H1 (cell line): Measurements from ENCODE around the gene OR10K1. TPM values are rescaled to one million over a fixed set of nuclear protein-coding genes. Genes with fewer than 3 reads are reported as not detected.

ENCODE experiments used
- CTCF ChIA-PET: fragments of 300-600 bp; sonication (Branson Sonifier 250); formaldehyde crosslinking; loops from one replicate; lab custom pipeline; 2021; ENCODE audit not compliant: partially characterized antibody; lab: Charles Lee
- POLR2A ChIA-PET: fragments of 300-600 bp; sonication (Branson Sonifier 250); formaldehyde crosslinking; loops from one replicate; lab custom pipeline; 2021; ENCODE audit warnings: inconsistent platforms; ENCODE audit not compliant: partially characterized antibody; lab: Charles Lee
- DNase-seq, 2 experiments: peaks; one replicate each; pipeline versions ENCODE4 v3.0.0 to v3.0.0-alpha.2; 2010 to 2022; ENCODE audit warnings: low spot score in 2 of 2, low read depth in 1 of 2, mixed read lengths in 1 of 2
- FAIRE-seq: peaks from 2 replicates; lab custom pipeline; 2011; peaks lifted over from hg19 to GRCh38; lab: Jason Lieb, UNC
- H2AFZ ChIP-seq: 2 replicates; pipeline ENCODE4 v1.8.1; 2012; ENCODE audit warnings: low read length, inconsistent platforms
- H2AK5ac ChIP-seq: 2 replicates; pipeline ENCODE4 v1.6.1; 2013; ENCODE audit warnings: low read depth, low read length
- H2BK120ac ChIP-seq: replicated peaks from 2 replicates; pipeline ENCODE3; 2013; ENCODE audit warnings: low read depth, low read length, inconsistent platforms
- H2BK12ac ChIP-seq: 2 replicates; pipeline ENCODE4 v1.6.1; 2013; ENCODE audit warnings: low read depth, low read length
- H2BK15ac ChIP-seq: 2 replicates; pipeline ENCODE4 v1.6.1; 2013; ENCODE audit warnings: low read length
- H2BK20ac ChIP-seq: 2 replicates; pipeline ENCODE4 v1.6.1; 2013; ENCODE audit warnings: low read length
- H2BK5ac ChIP-seq: 2 replicates; pipeline ENCODE4 v1.6.1; 2013; ENCODE audit warnings: low read depth, low read length
- H3K14ac ChIP-seq: 2 replicates; pipeline ENCODE4 v1.6.1; 2013; ENCODE audit warnings: inconsistent platforms; ENCODE audit not compliant: insufficient read length
- H3K18ac ChIP-seq: 2 replicates; pipeline ENCODE4 v1.6.1; 2013; ENCODE audit warnings: low read length; ENCODE audit errors: extremely low read depth
- H3K23ac ChIP-seq: 2 replicates; pipeline ENCODE4 v1.6.1; 2013; ENCODE audit warnings: inconsistent platforms; ENCODE audit not compliant: insufficient read length
- H3K23me2 ChIP-seq: 2 replicates; pipeline ENCODE4 v1.6.1; 2013; ENCODE audit warnings: low read depth, low read length
- H3K27ac ChIP-seq: 2 replicates; pipeline ENCODE4 v1.6.1; 2011; ENCODE audit warnings: low read depth, low read length, inconsistent platforms
- H3K27me3 ChIP-seq, 4 experiments: replicated peaks in 1 of 4; 1 replicate in 1 of 4; 2 replicates in 3 of 4; pipeline versions ENCODE4 v1.6.1 to v1.8.1; 2011 to 2013; ENCODE audit warnings: low read length in 3 of 4, mild to moderate bottlenecking in 3 of 4, inconsistent platforms in 2 of 4, mixed read lengths in 2 of 4, moderate library complexity in 1 of 4; ENCODE audit not compliant: control insufficient read depth in 3 of 4, insufficient read depth in 3 of 4; ENCODE audit errors: extremely low read depth in 1 of 4
- H3K36me3 ChIP-seq, 4 experiments: 2 replicates each; pipeline versions ENCODE4 v1.6.1 to v1.8.1; 2011 to 2013; ENCODE audit warnings: mild to moderate bottlenecking in 4 of 4, low read length in 3 of 4, moderate library complexity in 2 of 4, control low read depth in 1 of 4, inconsistent platforms in 1 of 4; ENCODE audit not compliant: insufficient read depth in 4 of 4, control insufficient read depth in 2 of 4
- H3K4ac ChIP-seq: replicated peaks from 2 replicates; pipeline ENCODE3; 2013; ENCODE audit warnings: low read length, low read depth, mixed read lengths, inconsistent platforms; ENCODE audit not compliant: insufficient read length
- H3K4me1 ChIP-seq, 4 experiments: replicated peaks in 1 of 4; 1 replicate in 1 of 4; 2 replicates in 3 of 4; pipeline versions ENCODE4 v1.6.1 to v1.8.1; 2011 to 2013; ENCODE audit warnings: low read length in 3 of 4, inconsistent platforms in 2 of 4, mixed read lengths in 1 of 4; ENCODE audit not compliant: insufficient read depth in 4 of 4, control insufficient read depth in 3 of 4
- H3K4me2 ChIP-seq, 2 experiments: 2 replicates each; pipeline versions ENCODE4 v1.6.1 to v1.8.1; 2011 to 2013; ENCODE audit warnings: low read depth in 2 of 2, low read length in 2 of 2, control low read depth in 1 of 2, inconsistent platforms in 1 of 2, mild to moderate bottlenecking in 1 of 2; ENCODE audit not compliant: insufficient read depth in 1 of 2
- H3K4me3 ChIP-seq, 4 experiments: fragments of 200-600, 300-600 bp in 1 of 4; sonication (generic), shearing (Covaris generic), sonication (Bioruptor Twin) in 1 of 4; 2 replicates each; pipeline versions ENCODE4 v1.5.1 to v1.8.1; 2011 to 2016; ENCODE audit warnings: low read length in 4 of 4, low read depth in 3 of 4, control low read depth in 2 of 4, inconsistent platforms in 2 of 4, mild to moderate bottlenecking in 2 of 4, mixed read lengths in 1 of 4, moderate library complexity in 1 of 4; ENCODE audit not compliant: insufficient read depth in 2 of 4; ENCODE audit errors: extremely low read depth in 1 of 4
- H3K56ac ChIP-seq: replicated peaks from 2 replicates; pipeline ENCODE3; 2013; ENCODE audit warnings: low read depth, mild to moderate bottlenecking, mixed read lengths, low read length, inconsistent platforms; ENCODE audit not compliant: insufficient read length
- H3K79me1 ChIP-seq: 2 replicates; pipeline ENCODE4 v1.6.1; 2013; ENCODE audit warnings: low read depth, low read length, control low read depth
- H3K79me2 ChIP-seq, 2 experiments: 2 replicates each; pipeline versions ENCODE4 v1.6.1 to v1.8.1; 2012 to 2013; ENCODE audit warnings: low read length in 2 of 2, mild to moderate bottlenecking in 2 of 2, inconsistent platforms in 1 of 2; ENCODE audit not compliant: insufficient read depth in 2 of 2, control insufficient read depth in 1 of 2
- H3K9ac ChIP-seq, 4 experiments: replicated peaks in 1 of 4; 1 replicate in 1 of 4; 2 replicates in 3 of 4; pipeline versions ENCODE4 v1.6.1 to v1.8.1; 2011 to 2013; ENCODE audit warnings: low read depth in 3 of 4, low read length in 3 of 4, control low read depth in 2 of 4, mild to moderate bottlenecking in 2 of 4, moderate library complexity in 2 of 4, inconsistent platforms in 1 of 4; ENCODE audit errors: extremely low read depth in 1 of 4
- H3K9me3 ChIP-seq, 2 experiments: 2 replicates each; pipeline versions ENCODE4 v1.6.1 to v1.8.1; 2012 to 2013; ENCODE audit warnings: mild to moderate bottlenecking in 2 of 2, moderate library complexity in 2 of 2, control low read depth in 1 of 2, inconsistent platforms in 1 of 2, low read depth in 1 of 2, low read length in 1 of 2, mixed read lengths in 1 of 2; ENCODE audit not compliant: insufficient read depth in 2 of 2
- H4K20me1 ChIP-seq, 2 experiments: replicated peaks in 1 of 2; 2 replicates each; pipeline versions ENCODE3 to v1.8.1; 2011 to 2013; ENCODE audit warnings: inconsistent platforms in 2 of 2, low read length in 2 of 2, mild to moderate bottlenecking in 1 of 2; ENCODE audit not compliant: insufficient read depth in 2 of 2, control insufficient read depth in 1 of 2
- H4K5ac ChIP-seq: 2 replicates; pipeline ENCODE4 v1.6.1; 2013; ENCODE audit warnings: low read length, low read depth, mixed read lengths, inconsistent platforms; ENCODE audit not compliant: insufficient read length
- H4K8ac ChIP-seq: 2 replicates; pipeline ENCODE4 v1.8.0; 2013; ENCODE audit warnings: mild to moderate bottlenecking, moderate library complexity, low read length, inconsistent platforms; ENCODE audit not compliant: insufficient read depth; ENCODE audit errors: extremely low read depth
- H4K91ac ChIP-seq: replicated peaks from 2 replicates; pipeline ENCODE3; 2013; ENCODE audit warnings: low read length, mixed read lengths, inconsistent platforms; ENCODE audit not compliant: insufficient read length
- CBX5 ChIP-seq: fragments of 300-800, 300-1000 bp; sonication (generic); IDR thresholded peaks from 2 replicates; pipeline ENCODE4 v1.7.1; 2016; ENCODE audit warnings: antibody characterized with exemption, low read length, low read depth
- CEBPB ChIP-seq: IDR thresholded peaks from 2 replicates; pipeline ENCODE4 v1.6.1; 2012; ENCODE audit warnings: low read depth, low read length
- CREB1 ChIP-seq: IDR thresholded peaks from 2 replicates; pipeline ENCODE4 v1.6.1; 2012; ENCODE audit warnings: inconsistent platforms
- GTF2F1 ChIP-seq: IDR thresholded peaks from 2 replicates; pipeline ENCODE4 v1.6.1; 2012; ENCODE audit warnings: low read depth, low read length, improper control_type of control experiment, borderline replicate concordance
- HDAC6 ChIP-seq: IDR thresholded peaks from one replicate; pipeline ENCODE4 v1.7.1; 2012; ENCODE audit warnings: low read depth, mild to moderate bottlenecking, inconsistent platforms, low read length, moderate library complexity
- KDM5A ChIP-seq: fragments of 200-600 bp; IDR thresholded peaks from 2 replicates; pipeline ENCODE4 v1.7.1; 2012; ENCODE audit warnings: mild to moderate bottlenecking, low read length, inconsistent platforms, mixed read lengths
- NRF1 ChIP-seq: IDR thresholded peaks from 2 replicates; pipeline ENCODE4 v1.6.1; 2011; ENCODE audit warnings: mild to moderate bottlenecking, low read depth, low read length, improper control_type of control experiment
- RXRA ChIP-seq: IDR thresholded peaks from 2 replicates; pipeline ENCODE4 v1.6.1; 2011; ENCODE audit warnings: low read depth, mild to moderate bottlenecking, low read length, moderate library complexity; ENCODE audit not compliant: insufficient read depth
- SIX5 ChIP-seq: IDR thresholded peaks from 2 replicates; pipeline ENCODE4 v1.6.1; 2011; ENCODE audit warnings: mild to moderate bottlenecking, low read depth, low read length
- SP1 ChIP-seq: IDR thresholded peaks from 2 replicates; pipeline ENCODE4 v1.6.1; 2011; ENCODE audit warnings: low read depth, low read length
- SUZ12 ChIP-seq: fragments of 200-600 bp; sonication (generic); IDR thresholded peaks from 2 replicates; pipeline ENCODE4 v1.6.1; 2012; ENCODE audit warnings: mild to moderate bottlenecking, inconsistent platforms, low read length, moderate library complexity, mixed read lengths
- TAF7 ChIP-seq: optimal IDR thresholded peaks from 2 replicates; pipeline ENCODE3; 2011; ENCODE audit warnings: low read depth, mild to moderate bottlenecking, inconsistent platforms, low read length, moderate library complexity, borderline replicate concordance
- WGBS, 2 experiments: shearing (Covaris generic) in 1 of 2; methylation state at CpG; one replicate each; pipeline versions ENCODE4 v1.1.6 to v1.1.7; 2013 to 2015; ENCODE audit warnings: low lambda C conversion rate in 2 of 2, mixed read lengths in 2 of 2, inconsistent platforms in 1 of 2, low coverage in 1 of 2, missing lambda C conversion rate in 1 of 2; ENCODE audit not compliant: insufficient replicate concordance in 2 of 2, insufficient coverage in 1 of 2, insufficient read length in 1 of 2; ENCODE audit errors: extremely low coverage in 1 of 2, missing lambda C conversion rate in 1 of 2; 5-methylcytosine and 5-hydroxymethylcytosine counted together
- polyA plus RNA-seq, 7 experiments: library from polyadenylated mRNA; depleted of rRNA in 3 of 7; stranded (reverse) in 5 of 7; unstranded in 2 of 7; fragments of >200 nt in 5 of 7; fragments of 200-250 nt in 2 of 7; gene quantifications; 1 replicate in 5 of 7; 2 replicates in 1 of 7; 4 replicates in 1 of 7; pipeline versions ENCODE4 v1.2.1 to v1.2.3, GENCODE V29; 2011 to 2013; ENCODE audit warnings: missing spikeins in 2 of 7, mixed read lengths in 2 of 7
- total RNA-seq: library from RNA; stranded (reverse); fragmentation: NEBNext Ultra II Directional; extraction: Animal tissue kit (Norgen Biotek cat#: 25700); gene quantifications from 2 replicates; pipeline ENCODE4 v1.2.1, GENCODE V29; 2021
- TF ChIP-seq, protein P1 (sequence below), 3 experiments: IDR thresholded peaks; 1 replicate in 2 of 3; 2 replicates in 1 of 3; pipeline versions ENCODE4 v1.5.1 to v1.6.1; 2011; ENCODE audit warnings: low read length in 3 of 3, mild to moderate bottlenecking in 3 of 3, inconsistent platforms in 2 of 3, low read depth in 1 of 3, moderate library complexity in 1 of 3; ENCODE audit not compliant: insufficient read depth in 1 of 3; ENCODE audit errors: control extremely low read depth in 1 of 3

Gene OR10K1
- total and polyA plus RNA-seq, 2 of the 8 experiments (the other 6 are each of a cell fraction or from before 2014, with no cell fraction given): not detected

DNA sequence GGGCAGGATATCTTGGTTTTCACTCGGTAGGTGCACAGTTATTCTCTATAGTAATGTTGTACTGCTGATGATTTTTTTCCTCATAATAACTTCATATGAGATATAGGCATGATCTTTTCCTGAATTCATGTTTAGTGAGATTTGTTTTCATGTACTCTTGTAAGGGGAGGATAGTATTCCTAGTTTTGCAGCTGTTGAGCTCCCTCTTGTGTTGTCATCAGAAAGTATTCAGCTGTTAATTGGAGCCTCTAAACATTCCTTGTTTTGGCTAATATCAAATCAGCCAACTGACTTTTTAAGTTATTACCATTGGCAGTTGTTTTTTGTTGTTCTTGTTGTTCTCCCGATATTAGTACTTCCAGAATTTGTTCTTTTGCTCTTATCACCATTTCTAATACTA is 34.7 kb downstream of the OR10K1 start:
- H3K4ac ChIP-seq: no peak overlapping the region
- H2BK12ac ChIP-seq: no peak overlapping the region
- no peak overlapping the region for H3K14ac ChIP-seq
- 40% methylated on average over 2 of the region's 2 CpGs; no CpG with 5 or more reads in 1 of the 2 experiments for WGBS, 2 experiments
- no peak overlapping the region for H3K23ac ChIP-seq
- no peak overlapping the region for H3K27ac ChIP-seq
- no peak overlapping the region for H2BK5ac ChIP-seq
- no peak overlapping the region for H2BK20ac ChIP-seq
- H3K27me3 ChIP-seq: no peaks in the 10 kb centered on the region
- DNase-seq (no peak), FAIRE-seq (peak; percentile 81)
- H3K4me2 ChIP-seq: no peak overlapping the region
- H4K20me1 ChIP-seq: no peaks in the 10 kb centered on the region
- no peak overlapping the region for H2BK120ac ChIP-seq
- no peaks in the 10 kb centered on the region for H3K36me3 ChIP-seq
- no peak overlapping the region for H2AFZ ChIP-seq
- no peaks in the 10 kb centered on the region for H3K79me1 ChIP-seq
- H4K5ac ChIP-seq: no peak overlapping the region
- H3K4me3 ChIP-seq: no peak overlapping the region
- CTCF ChIA-PET: interaction anchor here (0.6 to 3.2 kb wide), 28 partner anchors 10 to 576 kb away, joined by 3 to 42 read pairs (median 4); no protein-coding TSS in a partner anchor
- H3K23me2 ChIP-seq: no peaks in the 10 kb centered on the region
- no peaks in the 10 kb centered on the region for H3K9me3 ChIP-seq
- no peak overlapping the region for H3K18ac ChIP-seq
- no peaks in the 10 kb centered on the region for H3K79me2 ChIP-seq
- H2AK5ac ChIP-seq: no peak overlapping the region
- H3K9ac ChIP-seq: no peak overlapping the region
- H3K4me1 ChIP-seq: no peaks in the 10 kb centered on the region
- no peak overlapping the region for H4K8ac ChIP-seq
- POLR2A ChIA-PET: no interaction called here
- H3K56ac ChIP-seq: no peak overlapping the region
- H4K91ac ChIP-seq: no peak overlapping the region
- H2BK15ac ChIP-seq: no peak overlapping the region
- TF ChIP-seq KDM5A (no peak), NRF1 (no peak), GTF2F1 (no peak), SIX5 (no peak), CBX5 (no peak), CEBPB (no peak), HDAC6 (no peak), TAF7 (no peak), SUZ12 (no peak), RXRA (no peak), SP1 (no peak), CREB1 (no peak)
- TF ChIP-seq, protein P1, sequence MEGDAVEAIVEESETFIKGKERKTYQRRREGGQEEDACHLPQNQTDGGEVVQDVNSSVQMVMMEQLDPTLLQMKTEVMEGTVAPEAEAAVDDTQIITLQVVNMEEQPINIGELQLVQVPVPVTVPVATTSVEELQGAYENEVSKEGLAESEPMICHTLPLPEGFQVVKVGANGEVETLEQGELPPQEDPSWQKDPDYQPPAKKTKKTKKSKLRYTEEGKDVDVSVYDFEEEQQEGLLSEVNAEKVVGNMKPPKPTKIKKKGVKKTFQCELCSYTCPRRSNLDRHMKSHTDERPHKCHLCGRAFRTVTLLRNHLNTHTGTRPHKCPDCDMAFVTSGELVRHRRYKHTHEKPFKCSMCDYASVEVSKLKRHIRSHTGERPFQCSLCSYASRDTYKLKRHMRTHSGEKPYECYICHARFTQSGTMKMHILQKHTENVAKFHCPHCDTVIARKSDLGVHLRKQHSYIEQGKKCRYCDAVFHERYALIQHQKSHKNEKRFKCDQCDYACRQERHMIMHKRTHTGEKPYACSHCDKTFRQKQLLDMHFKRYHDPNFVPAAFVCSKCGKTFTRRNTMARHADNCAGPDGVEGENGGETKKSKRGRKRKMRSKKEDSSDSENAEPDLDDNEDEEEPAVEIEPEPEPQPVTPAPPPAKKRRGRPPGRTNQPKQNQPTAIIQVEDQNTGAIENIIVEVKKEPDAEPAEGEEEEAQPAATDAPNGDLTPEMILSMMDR (IDR thresholded peaks at IDR 0.05; ENCODE audit: control extremely low read depth in 1 of 3, insufficient read depth in 1 of 3, low read depth in 1 of 3, low read length in 3 of 3): peak in 2 of 3 experiments; percentile 45 to 60; a peak in 2 of 4 replicates
